Measurements from ENCODE around the gene LYPD6B. TPM values are rescaled to one million over a fixed set of nuclear protein-coding genes. Genes with fewer than 3 reads are reported as not detected.

The LYPD6B gene
- total RNA-seq, 1 donor from 2014 or later: 23.7 TPM

- Mint-ChIP-seq H3K9me3 (no peaks in the 10 kb centered on the region), H3K27me3 (no peaks in the 10 kb centered on the region), H3K36me3 (peaks cover 7% of the 10 kb centered on the region), H3K4me3 (peak overlapping the region; percentile 74), H3K27ac (peak overlapping the region; percentile 61), H3K4me1 (ENCODE audit: unreplicated experiment) (peaks cover 68% of the 10 kb centered on the region)
- TF ChIP-seq CTCF (conservative IDR thresholded peaks at IDR 0.05): no peak
- DNase-seq (ENCODE audit: extremely low spot score, unreplicated experiment): no peak
Observed at GRCh38 chr2:149076863-149077412, 38.4 kb downstream of the LYPD6B start.

DNA sequence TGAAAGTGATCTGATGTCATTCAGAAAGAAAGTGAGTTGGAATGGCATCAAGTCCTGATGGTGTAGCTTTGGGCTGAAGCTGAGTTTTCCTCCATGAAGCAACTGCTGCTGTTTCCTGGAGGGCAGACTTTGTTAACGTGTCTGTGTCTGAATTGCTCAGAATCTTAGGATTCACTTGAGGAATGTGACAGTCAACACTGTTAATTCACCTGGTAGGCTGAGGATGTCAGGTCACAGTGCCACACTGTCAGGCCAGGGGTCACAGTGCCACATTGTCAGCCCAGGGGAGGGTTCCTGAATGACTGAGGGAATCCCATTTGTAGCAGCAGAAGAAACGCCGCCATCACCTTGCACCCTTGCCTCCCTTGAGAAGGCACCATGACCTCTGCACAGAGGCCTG lies 39.4 kb downstream of the LYPD6B start:
- DNase-seq (ENCODE audit: extremely low spot score, unreplicated experiment): no peak
- peaks cover 7% of the 10 kb centered on the region for H3K36me3 Mint-ChIP-seq
- H3K4me3 Mint-ChIP-seq: no peak overlapping the region
- no peaks in the 10 kb centered on the region for H3K27me3 Mint-ChIP-seq
- H3K4me1 Mint-ChIP-seq (ENCODE audit: unreplicated experiment): peaks cover 77% of the 10 kb centered on the region
- TF ChIP-seq CTCF (conservative IDR thresholded peaks at IDR 0.05): no peak
- H3K27ac Mint-ChIP-seq: peak overlapping the region; percentile 61
- H3K9me3 Mint-ChIP-seq: no peaks in the 10 kb centered on the region

DNA sequence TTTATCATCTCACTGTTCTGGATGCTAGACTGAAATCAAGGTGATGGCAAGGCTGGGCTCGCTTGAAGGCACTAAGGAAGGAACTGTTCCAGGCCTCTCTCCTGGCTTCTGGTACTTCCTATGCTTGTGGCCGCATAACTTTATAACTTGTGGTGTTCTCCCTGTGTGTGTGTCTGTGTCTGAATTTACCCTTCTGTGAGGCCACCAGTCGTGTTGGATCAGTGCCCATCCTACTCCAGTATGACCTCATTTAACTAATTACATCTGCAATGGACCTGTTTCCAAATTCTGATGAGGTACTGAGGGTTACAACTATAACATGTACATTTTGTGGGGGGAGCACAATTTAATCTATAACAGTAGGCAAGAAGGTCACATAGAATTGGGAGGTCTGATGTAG lies 41.6 kb downstream of the LYPD6B start:
- H3K27ac Mint-ChIP-seq: no peak overlapping the region
- no peaks in the 10 kb centered on the region for H3K27me3 Mint-ChIP-seq
- H3K4me1 Mint-ChIP-seq (ENCODE audit: unreplicated experiment): peaks cover 75% of the 10 kb centered on the region
- peaks cover 10% of the 10 kb centered on the region for H3K36me3 Mint-ChIP-seq
- H3K9me3 Mint-ChIP-seq: no peaks in the 10 kb centered on the region
- no peak for DNase-seq (ENCODE audit: extremely low spot score, unreplicated experiment)
- no peak overlapping the region for H3K4me3 Mint-ChIP-seq
- no peak for TF ChIP-seq CTCF (conservative IDR thresholded peaks at IDR 0.05)

- Mint-ChIP-seq H3K27ac (peak overlapping the region; percentile 74), H3K4me3 (peak overlapping the region; percentile 19), H3K27me3 (no peaks in the 10 kb centered on the region), H3K36me3 (peaks cover 15% of the 10 kb centered on the region), H3K4me1 (ENCODE audit: unreplicated experiment) (peaks cover 66% of the 10 kb centered on the region), H3K9me3 (peaks cover 6% of the 10 kb centered on the region)
- no peak for DNase-seq (ENCODE audit: extremely low spot score, unreplicated experiment)
- TF ChIP-seq CTCF (conservative IDR thresholded peaks at IDR 0.05): no peak
Observed at GRCh38 chr2:149080971-149081370, 42.5 kb downstream of the LYPD6B start.

GRCh38 chr2:149082079-149082478 lies 43.6 kb downstream of the LYPD6B start:
- peak overlapping the region; percentile 44 for H3K27ac Mint-ChIP-seq
- H3K9me3 Mint-ChIP-seq: peaks cover 6% of the 10 kb centered on the region
- peak overlapping the region; percentile 42 for H3K4me3 Mint-ChIP-seq
- peaks cover 15% of the 10 kb centered on the region for H3K36me3 Mint-ChIP-seq
- H3K4me1 Mint-ChIP-seq (ENCODE audit: unreplicated experiment): peaks cover 57% of the 10 kb centered on the region
- no peak for DNase-seq (ENCODE audit: extremely low spot score, unreplicated experiment)
- no peak for TF ChIP-seq CTCF (conservative IDR thresholded peaks at IDR 0.05)
- no peaks in the 10 kb centered on the region for H3K27me3 Mint-ChIP-seq

DNA sequence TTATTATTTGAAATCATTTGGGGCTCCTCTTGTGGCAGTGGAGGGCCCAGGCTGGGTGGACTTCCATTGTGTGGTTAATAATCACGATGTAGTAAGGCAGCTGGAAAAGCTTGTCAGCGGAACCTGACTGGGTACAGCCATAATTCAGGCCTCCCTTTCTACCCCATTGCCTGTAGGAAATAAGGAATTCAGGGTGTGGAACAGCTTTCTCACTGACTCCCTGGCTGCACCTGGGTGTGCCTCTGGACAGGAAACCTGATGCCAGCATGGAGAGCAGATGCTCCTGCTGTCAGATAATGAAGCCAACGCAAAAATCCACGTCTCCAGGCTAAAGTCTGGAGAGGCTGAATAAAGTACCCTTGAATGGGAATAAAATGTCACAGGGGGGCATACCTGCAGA lies 44.2 kb downstream of the LYPD6B start:
- Mint-ChIP-seq H3K4me1 (ENCODE audit: unreplicated experiment) (peaks cover 50% of the 10 kb centered on the region), H3K36me3 (peaks cover 17% of the 10 kb centered on the region), H3K27ac (peak overlapping the region; percentile 44), H3K4me3 (no peak overlapping the region), H3K9me3 (peaks cover 6% of the 10 kb centered on the region), H3K27me3 (no peaks in the 10 kb centered on the region)
- TF ChIP-seq CTCF (conservative IDR thresholded peaks at IDR 0.05): no peak
- no peak for DNase-seq (ENCODE audit: extremely low spot score, unreplicated experiment)
